ENCODE results near the gene ZNF354B. TPM values are rescaled to one million over a fixed set of nuclear protein-coding genes. Genes with fewer than 3 reads are reported as not detected.
"Not testable (repeated sequence)": the region's sequence is repeated elsewhere in the genome, so short reads cannot be mapped to it uniquely, and the experiment has no call there.

The ZNF354B gene
- total and polyA plus RNA-seq, 5 donors: 4.1 to 9.3 (median 8.4) TPM

DNA sequence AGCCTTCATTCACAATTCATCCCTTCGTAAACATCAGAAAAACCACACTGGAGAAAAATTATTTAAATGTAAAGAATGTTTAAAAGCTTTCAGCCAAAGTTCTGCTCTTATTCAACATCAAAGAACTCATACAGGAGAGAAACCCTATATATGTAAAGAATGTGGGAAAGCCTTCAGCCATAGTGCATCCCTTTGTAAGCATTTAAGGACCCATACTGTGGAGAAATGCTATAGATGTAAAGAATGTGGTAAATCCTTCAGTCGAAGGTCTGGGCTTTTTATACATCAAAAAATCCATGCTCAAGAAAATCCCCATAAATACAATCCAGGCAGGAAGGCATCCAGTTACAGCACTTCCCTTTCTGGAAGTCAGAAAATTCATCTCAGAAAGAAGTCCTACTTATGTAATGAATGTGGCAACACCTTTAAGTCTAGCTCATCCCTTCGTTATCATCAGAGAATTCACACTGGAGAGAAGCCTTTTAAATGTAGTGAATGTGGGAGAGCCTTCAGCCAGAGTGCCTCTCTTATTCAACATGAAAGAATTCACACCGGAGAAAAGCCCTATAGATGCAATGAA lies 23.5 kb downstream of the ZNF354B start:
- ATAC-seq; intact Hi-C loops (cut with DNase I); H3K9me3 ChIP-seq (ENCODE audit: control insufficient read depth, low read length); H3K27ac ChIP-seq (ENCODE audit: low read length); H3K4me1 ChIP-seq (ENCODE audit: control insufficient read depth, insufficient read depth, low read length); H3K4me3 ChIP-seq (ENCODE audit: low read length); DNase-seq; H3K27me3 ChIP-seq (ENCODE audit: control insufficient read depth, insufficient read depth): not testable (repeated sequence)
- 96% methylated on average over 4 of the region's 4 CpGs for WGBS

DNA sequence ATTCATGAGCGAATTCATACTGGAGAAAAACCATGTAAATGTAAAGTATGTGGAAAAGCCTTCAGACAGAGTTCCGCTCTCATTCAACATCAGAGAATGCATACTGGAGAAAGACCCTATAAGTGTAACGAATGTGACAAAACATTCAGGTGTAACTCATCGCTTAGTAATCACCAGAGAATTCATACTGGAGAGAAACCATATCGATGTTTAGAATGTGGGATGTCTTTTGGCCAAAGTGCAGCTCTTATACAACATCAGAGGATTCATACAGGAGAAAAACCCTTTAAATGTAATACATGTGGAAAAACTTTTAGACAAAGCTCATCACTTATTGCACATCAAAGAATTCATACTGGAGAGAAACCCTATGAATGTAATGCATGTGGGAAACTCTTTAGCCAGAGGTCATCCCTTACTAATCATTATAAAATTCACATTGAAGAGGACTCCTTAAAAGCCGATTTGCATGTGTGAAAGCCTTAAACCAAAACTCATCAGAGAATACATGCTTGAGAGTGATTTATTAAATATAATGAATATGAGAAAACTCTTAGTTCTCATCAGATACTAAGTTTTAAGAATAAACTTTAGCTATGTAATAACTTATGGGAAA lies 24.2 kb downstream of the ZNF354B start:
- intact Hi-C loops (cut with DNase I): no loop called here

DNA sequence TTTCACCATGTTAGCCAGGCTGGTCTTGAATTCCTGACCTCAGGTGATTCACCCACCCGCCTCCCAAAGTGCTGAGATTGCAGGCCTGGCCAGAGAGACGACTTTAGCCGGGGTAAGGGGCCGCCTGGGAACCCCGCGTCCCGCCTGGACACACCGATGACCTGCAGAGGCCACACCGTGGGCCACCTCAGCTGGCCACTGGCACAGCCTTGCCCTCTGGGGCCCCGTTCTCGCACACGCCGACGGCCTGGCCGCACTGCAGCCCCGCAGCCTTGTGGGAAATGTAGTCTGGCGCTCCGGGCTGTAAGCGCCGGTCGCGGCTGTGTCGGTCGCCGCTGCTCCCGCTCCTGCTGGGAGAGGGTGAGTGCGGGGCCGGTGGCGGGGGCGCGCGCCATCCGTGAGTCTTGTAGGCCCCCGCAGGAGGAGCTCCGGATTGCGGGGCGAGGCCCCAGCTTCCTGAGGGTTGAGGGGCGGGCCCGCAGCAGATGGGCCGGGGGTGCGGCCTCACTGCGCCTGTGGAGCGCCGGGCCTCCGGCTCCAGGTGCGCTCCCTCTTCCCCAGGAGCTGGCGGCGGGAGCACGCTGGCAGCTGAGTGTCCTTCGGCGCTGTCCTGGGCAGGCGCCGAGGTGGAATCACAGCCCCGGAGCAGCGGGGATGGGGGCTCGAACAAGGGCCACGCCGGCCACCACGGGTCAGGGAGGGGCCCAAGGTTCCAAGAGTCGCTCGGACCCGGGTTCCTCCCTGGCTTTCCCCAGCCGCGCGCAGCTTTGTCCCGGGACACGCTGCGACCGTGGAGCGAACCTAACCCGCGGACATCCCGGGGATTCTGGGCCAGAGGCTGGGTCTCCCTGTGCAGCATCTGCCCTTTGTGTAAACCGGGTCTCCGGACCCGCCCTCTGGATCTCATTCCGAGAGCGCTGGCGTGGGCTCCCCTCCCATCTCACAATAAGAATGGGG lies 36.1 kb downstream of the ZNF354B start, which contains the start of gene ZFP2:
ZFP2 (plus strand) TSS at position 299 of the 957 bp plus-strand sequence. CDS start 35,401 bp downstream, outside the sequence.
- intact Hi-C loops (cut with DNase I): no loop called here
- peak; percentile 65 to 86 (median 85) for DNase-seq
- H3K27ac ChIP-seq (ENCODE audit: low read length): peak within 1 kb of the TSS; percentile 38
- H3K9me3 ChIP-seq (ENCODE audit: control insufficient read depth, low read length): no peaks in the 10 kb centered on the region
- no peaks in the 10 kb centered on the region for H3K4me1 ChIP-seq (ENCODE audit: control insufficient read depth, insufficient read depth, low read length)
- ATAC-seq: peak; percentile 99
- WGBS: 1% methylated on average over 79 of the region's 79 CpGs
- H3K4me3 ChIP-seq (ENCODE audit: low read length): peak within 1 kb of the TSS; percentile 93
- H3K27me3 ChIP-seq (ENCODE audit: control insufficient read depth, insufficient read depth): no peaks in the 10 kb centered on the region

More for the DNA sequence above, 24.2 kb downstream of the ZNF354B start:
- Histone ChIP-seq H3K27ac (ENCODE audit: low read length) (no peak overlapping the region), H3K27me3 (ENCODE audit: control insufficient read depth, insufficient read depth) (no peaks in the 10 kb centered on the region), H3K4me1 (ENCODE audit: control insufficient read depth, insufficient read depth, low read length) (no peaks in the 10 kb centered on the region), H3K9me3 (ENCODE audit: control insufficient read depth, low read length) (peaks cover 4% of the 10 kb centered on the region), H3K4me3 (ENCODE audit: low read length) (no peak overlapping the region)
- ATAC-seq (no peak), DNase-seq (no peak)
- WGBS: 98% methylated on average over 6 of the region's 6 CpGs

DNA sequence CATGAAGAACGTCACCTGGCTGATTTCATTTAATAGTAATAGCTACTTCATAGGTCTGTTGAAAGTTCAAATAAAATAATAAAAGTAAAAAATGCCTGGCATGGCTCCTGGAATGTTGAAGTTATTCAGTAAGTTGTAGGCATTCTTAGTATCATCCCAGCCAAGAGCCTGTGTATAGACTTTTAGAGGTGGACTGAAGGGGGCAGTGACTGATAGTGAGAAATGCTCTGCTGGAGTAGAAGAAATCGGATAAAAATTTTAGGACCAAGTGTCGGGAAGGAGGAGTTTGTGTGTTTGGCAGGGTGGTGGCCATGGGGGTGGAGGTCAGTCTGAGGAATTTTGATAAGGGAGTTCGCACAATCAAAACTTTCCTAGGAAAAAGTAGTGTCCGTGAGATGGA lies 39.5 kb downstream of the ZNF354B start:
- Histone ChIP-seq H3K9me3 (ENCODE audit: control insufficient read depth, low read length) (peaks cover 3% of the 10 kb centered on the region), H3K4me1 (ENCODE audit: control insufficient read depth, insufficient read depth, low read length) (no peaks in the 10 kb centered on the region), H3K4me3 (ENCODE audit: low read length) (no peak overlapping the region), H3K27me3 (ENCODE audit: control insufficient read depth, insufficient read depth) (no peaks in the 10 kb centered on the region), H3K27ac (ENCODE audit: low read length) (no peak overlapping the region)
- intact Hi-C loops (cut with DNase I): no loop called here
- 71% methylated on average over 5 of the region's 5 CpGs for WGBS
- no peak for DNase-seq
- no peak for ATAC-seq

DNA sequence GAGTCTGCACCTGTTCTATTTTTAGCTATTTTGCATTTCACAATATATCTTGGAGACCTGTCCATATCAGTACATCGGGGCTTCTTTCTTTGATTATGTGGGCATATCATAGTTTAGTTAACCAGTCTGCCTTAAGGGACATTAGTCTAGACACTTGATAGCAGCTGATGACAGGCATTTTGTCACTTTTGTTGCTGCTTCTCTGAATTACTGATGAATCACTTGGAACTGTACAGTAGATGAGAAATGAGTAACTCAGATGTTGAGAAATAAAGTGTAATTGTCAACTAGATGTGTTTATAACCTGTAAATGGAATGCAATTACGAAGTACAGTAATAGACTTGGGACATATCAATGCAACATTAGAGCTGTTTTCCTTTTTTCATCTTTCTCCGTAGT lies 43.1 kb downstream of the ZNF354B start:
- no peak overlapping the region for H3K4me3 ChIP-seq (ENCODE audit: low read length)
- H3K27ac ChIP-seq (ENCODE audit: low read length): no peak overlapping the region
- H3K27me3 ChIP-seq (ENCODE audit: control insufficient read depth, insufficient read depth): no peaks in the 10 kb centered on the region
- H3K4me1 ChIP-seq (ENCODE audit: control insufficient read depth, insufficient read depth, low read length): no peaks in the 10 kb centered on the region
- WGBS: 56% methylated on average over 3 of the region's 3 CpGs
- ATAC-seq: no peak
- no peak for DNase-seq
- intact Hi-C loops (cut with DNase I): no loop called here
- peaks cover 6% of the 10 kb centered on the region for H3K9me3 ChIP-seq (ENCODE audit: control insufficient read depth, low read length)

DNA sequence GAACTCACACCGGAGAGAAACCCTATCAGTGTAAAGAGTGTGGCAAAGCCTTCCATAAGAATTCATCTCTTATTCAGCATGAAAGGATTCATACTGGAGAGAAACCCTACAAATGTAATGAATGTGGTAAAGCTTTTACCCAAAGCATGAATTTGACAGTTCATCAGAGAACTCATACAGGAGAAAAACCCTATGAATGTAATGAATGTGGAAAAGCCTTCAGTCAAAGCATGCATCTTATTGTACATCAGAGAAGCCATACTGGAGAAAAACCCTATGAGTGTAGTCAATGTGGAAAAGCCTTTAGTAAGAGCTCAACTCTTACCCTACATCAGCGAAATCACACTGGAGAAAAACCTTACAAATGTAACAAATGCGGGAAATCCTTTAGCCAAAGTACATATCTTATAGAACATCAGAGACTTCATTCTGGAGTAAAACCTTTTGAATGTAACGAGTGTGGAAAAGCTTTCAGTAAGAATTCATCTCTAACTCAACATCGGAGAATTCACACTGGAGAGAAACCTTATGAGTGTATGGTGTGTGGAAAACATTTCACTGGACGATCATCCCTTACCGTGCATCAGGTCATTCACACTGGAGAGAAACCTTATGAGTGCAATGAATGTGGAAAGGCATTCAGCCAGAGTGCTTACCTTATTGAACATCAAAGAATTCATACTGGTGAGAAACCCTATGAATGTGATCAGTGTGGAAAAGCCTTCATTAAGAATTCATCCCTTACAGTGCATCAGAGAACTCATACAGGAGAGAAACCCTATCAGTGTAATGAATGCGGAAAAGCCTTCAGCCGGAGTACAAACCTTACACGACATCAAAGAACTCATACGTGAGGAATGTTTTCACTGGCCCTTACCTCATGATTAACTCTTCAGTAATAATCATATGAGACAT lies 72.3 kb downstream of the ZNF354B start:
- peak overlapping the region; percentile 17 for H3K4me3 ChIP-seq (ENCODE audit: low read length)
- WGBS: 96% methylated on average over 11 of the region's 11 CpGs
- DNase-seq: no peak
- ATAC-seq: no peak
- no peaks in the 10 kb centered on the region for H3K4me1 ChIP-seq (ENCODE audit: control insufficient read depth, insufficient read depth, low read length)
- H3K27me3 ChIP-seq (ENCODE audit: control insufficient read depth, insufficient read depth): no peaks in the 10 kb centered on the region
- H3K9me3 ChIP-seq (ENCODE audit: control insufficient read depth, low read length): peaks cover 16% of the 10 kb centered on the region
- H3K27ac ChIP-seq (ENCODE audit: low read length): no peak overlapping the region
- intact Hi-C loops (cut with DNase I): no loop called here

Other genes with a start within 250 kb of the ZNF354B start
- 10 to 100 TPM; 15.5 to 27.0 (median 24.0) TPM for gene CLK4, start 232.9 kb upstream of the ZNF354B start, total RNA-seq
- gene CLK4, start 232.9 kb upstream of the ZNF354B start, polyA plus RNA-seq: 15.5 TPM
- gene ZNF354A, start 129.3 kb upstream of the ZNF354B start, total RNA-seq: 1 to 10 TPM; 6.5 to 7.3 (median 6.7) TPM
- gene ZNF354A, start 129.3 kb upstream of the ZNF354B start, polyA plus RNA-seq: 6.8 TPM
- 1 to 10 TPM in 3 of 4 donors, under 1 TPM in 1; 0.91 to 1.5 (median 1.2) TPM for gene ZFP2, start 36.0 kb downstream of the ZNF354B start, total RNA-seq
- gene ZFP2, start 36.0 kb downstream of the ZNF354B start, polyA plus RNA-seq: 0.86 TPM
- gene ZNF454, start 81.2 kb downstream of the ZNF354B start, total RNA-seq: 1 to 10 TPM; 2.9 to 3.4 (median 3.0) TPM
- gene ZNF454, start 81.2 kb downstream of the ZNF354B start, polyA plus RNA-seq: 1.9 TPM
- gene GRM6, start 135.4 kb downstream of the ZNF354B start, total RNA-seq: not detected
- gene GRM6, start 135.4 kb downstream of the ZNF354B start, polyA plus RNA-seq: under 0.01 TPM
- gene ZNF879, start 163.9 kb downstream of the ZNF354B start, total RNA-seq: 1 to 10 TPM; 4.1 to 6.2 (median 5.4) TPM
- gene ZNF879, start 163.9 kb downstream of the ZNF354B start, polyA plus RNA-seq: 3.0 TPM
- 1 to 10 TPM; 5.0 to 6.2 (median 5.6) TPM for gene ZNF354C, start 200.4 kb downstream of the ZNF354B start, total RNA-seq
- 1.6 TPM for gene ZNF354C, start 200.4 kb downstream of the ZNF354B start, polyA plus RNA-seq